Caco-2 (cell line): Measurements from ENCODE around the gene SLC35G6. TPM values are rescaled to one million over a fixed set of nuclear protein-coding genes. Genes with fewer than 3 reads are reported as not detected.

Experiments
- BruUV-seq: library from RNA; stranded (reverse); fragments of 400-500 nt; replicated peaks from 2 replicates; lab custom pipeline; 2021; lab: Mats Ljungman, UMichigan
- CTCF ChIA-PET: fragments of 300-600 bp; sonication (Branson Sonifier 250); formaldehyde crosslinking; loops from one replicate; lab custom pipeline; 2022; ENCODE audit warnings: antibody characterized with exemption; lab: Charles Lee
- POLR2A ChIA-PET: fragments of 300-600 bp; sonication (Branson Sonifier 250); formaldehyde crosslinking; loops from one replicate; lab custom pipeline; 2022; ENCODE audit warnings: antibody characterized with exemption; lab: Charles Lee
- DNase-seq, 2 experiments: peaks; one replicate each; pipeline versions ENCODE4 v3.0.0 to v3.0.0-alpha.2; 2020 to 2022
- H3K27me3 ChIP-seq: replicated peaks from 2 replicates; pipeline ENCODE4 v1.6.0; 2011; ENCODE audit warnings: low read length; ENCODE audit not compliant: control insufficient read depth, insufficient read depth
- H3K36me3 ChIP-seq: 2 replicates; pipeline ENCODE4 v1.5.1; 2011; ENCODE audit warnings: low read length; ENCODE audit not compliant: control insufficient read depth, insufficient read depth
- H3K4me1 ChIP-seq: fragments of 250-450 bp; sonication (Bioruptor Pico); 2 replicates; pipeline ENCODE4 v1.5.1; 2020; ENCODE audit warnings: mild to moderate bottlenecking
- H3K4me3 ChIP-seq: 2 replicates; pipeline ENCODE4 v1.5.1; 2011; ENCODE audit warnings: low read depth, mild to moderate bottlenecking, control low read depth, low read length
- H3K9me3 ChIP-seq: fragments of 250-450 bp; sonication (Bioruptor Pico); 2 replicates; pipeline ENCODE4 v1.5.1; 2020; ENCODE audit warnings: mild to moderate bottlenecking, moderate library complexity
- H3K27ac Mint-ChIP-seq: one replicate; pipeline ENCODE4 v1.8.0; 2022; ENCODE audit warnings: mixed read lengths; ENCODE audit not compliant: unreplicated experiment
- H3K27me3 Mint-ChIP-seq: one replicate; pipeline ENCODE4 v1.8.0; 2022; ENCODE audit warnings: mixed read lengths; ENCODE audit not compliant: insufficient read depth, unreplicated experiment
- H3K36me3 Mint-ChIP-seq: one replicate; pipeline ENCODE4 v1.8.0; 2022; ENCODE audit warnings: mild to moderate bottlenecking, mixed read lengths; ENCODE audit not compliant: insufficient read depth, unreplicated experiment
- H3K4me1 Mint-ChIP-seq: one replicate; pipeline ENCODE4 v1.8.0; 2022; ENCODE audit warnings: low read depth, mixed read lengths; ENCODE audit not compliant: unreplicated experiment
- H3K4me3 Mint-ChIP-seq: one replicate; pipeline ENCODE4 v1.8.0; 2022; ENCODE audit warnings: mild to moderate bottlenecking, moderate library complexity, mixed read lengths; ENCODE audit not compliant: unreplicated experiment
- H3K9me3 Mint-ChIP-seq: one replicate; pipeline ENCODE4 v1.8.0; 2022; ENCODE audit warnings: mixed read lengths; ENCODE audit not compliant: unreplicated experiment
- intact Hi-C: fragments of 100-400 bp; cut with micrococcal nuclease; formaldehyde crosslinking; loops from one replicate; pipeline ENCODE4 v1.10.0; 2022; ENCODE audit not compliant: unreplicated experiment
- total RNA-seq: library from RNA; stranded (reverse); gene quantifications from 2 replicates; pipeline ENCODE4 v1.2.3, GENCODE V29; 2022
- TF ChIP-seq, protein P1 (sequence below), 2 experiments: fragments of 200-600 bp in 1 of 2; IDR thresholded peaks; 1 replicate in 1 of 2; 2 replicates in 1 of 2; pipeline versions ENCODE4 v1.5.1 to v1.8.0; 2011 to 2022; ENCODE audit warnings: antibody characterized with exemption in 1 of 2, control low read depth in 1 of 2, inconsistent platforms in 1 of 2, low read depth in 1 of 2, low read length in 1 of 2, mild to moderate bottlenecking in 1 of 2, moderate library complexity in 1 of 2; ENCODE audit not compliant: insufficient read depth in 1 of 2, severe bottlenecking in 1 of 2, unreplicated experiment in 1 of 2

SLC35G6 gene
- total RNA-seq, 1 experiment from 2014 or later = not detected

DNA sequence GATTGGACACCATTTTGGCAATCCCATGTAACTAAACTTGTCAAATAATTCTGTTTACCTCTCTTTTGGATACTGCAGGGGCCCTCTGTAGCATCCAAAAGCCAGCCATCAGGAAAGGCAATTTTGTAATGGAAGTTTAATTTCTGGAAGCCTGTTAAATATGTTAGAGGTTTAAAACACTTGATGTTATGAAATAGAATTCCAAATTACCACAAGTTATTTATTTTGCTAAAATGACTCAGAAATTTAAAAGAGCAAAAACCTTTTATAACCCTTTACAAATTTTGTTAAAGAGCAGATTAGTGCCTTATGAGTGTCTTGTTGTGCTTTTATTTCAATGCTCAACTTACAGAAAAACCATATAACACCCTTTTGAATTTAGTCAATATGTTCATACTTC is 47.6 kb downstream of the SLC35G6 start:
- no peak overlapping the region for H3K4me3 Mint-ChIP-seq
- Histone ChIP-seq H3K4me1 (no peaks in the 10 kb centered on the region), H3K36me3 (no peaks in the 10 kb centered on the region), H3K4me3 (no peak overlapping the region), H3K27me3 (no peaks in the 10 kb centered on the region), H3K9me3 (no peaks in the 10 kb centered on the region)
- H3K27ac Mint-ChIP-seq = no peak overlapping the region
- no TSS peak for BruUV-seq
- H3K4me1 Mint-ChIP-seq = no peaks in the 10 kb centered on the region
- ChIA-PET CTCF (no interaction called here), POLR2A (no interaction called here)
- no peaks in the 10 kb centered on the region for H3K27me3 Mint-ChIP-seq
- TF ChIP-seq, protein P1, sequence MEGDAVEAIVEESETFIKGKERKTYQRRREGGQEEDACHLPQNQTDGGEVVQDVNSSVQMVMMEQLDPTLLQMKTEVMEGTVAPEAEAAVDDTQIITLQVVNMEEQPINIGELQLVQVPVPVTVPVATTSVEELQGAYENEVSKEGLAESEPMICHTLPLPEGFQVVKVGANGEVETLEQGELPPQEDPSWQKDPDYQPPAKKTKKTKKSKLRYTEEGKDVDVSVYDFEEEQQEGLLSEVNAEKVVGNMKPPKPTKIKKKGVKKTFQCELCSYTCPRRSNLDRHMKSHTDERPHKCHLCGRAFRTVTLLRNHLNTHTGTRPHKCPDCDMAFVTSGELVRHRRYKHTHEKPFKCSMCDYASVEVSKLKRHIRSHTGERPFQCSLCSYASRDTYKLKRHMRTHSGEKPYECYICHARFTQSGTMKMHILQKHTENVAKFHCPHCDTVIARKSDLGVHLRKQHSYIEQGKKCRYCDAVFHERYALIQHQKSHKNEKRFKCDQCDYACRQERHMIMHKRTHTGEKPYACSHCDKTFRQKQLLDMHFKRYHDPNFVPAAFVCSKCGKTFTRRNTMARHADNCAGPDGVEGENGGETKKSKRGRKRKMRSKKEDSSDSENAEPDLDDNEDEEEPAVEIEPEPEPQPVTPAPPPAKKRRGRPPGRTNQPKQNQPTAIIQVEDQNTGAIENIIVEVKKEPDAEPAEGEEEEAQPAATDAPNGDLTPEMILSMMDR (IDR thresholded peaks at IDR 0.05; ENCODE audit: insufficient read depth in 1 of 2, low read depth in 1 of 2, low read length in 1 of 2, severe bottlenecking in 1 of 2, unreplicated experiment in 1 of 2) = no peak
- peaks cover 10% of the 10 kb centered on the region for H3K9me3 Mint-ChIP-seq
- no peaks in the 10 kb centered on the region for H3K36me3 Mint-ChIP-seq
- intact Hi-C loops = no loop called here
- DNase-seq = no peak

DNA sequence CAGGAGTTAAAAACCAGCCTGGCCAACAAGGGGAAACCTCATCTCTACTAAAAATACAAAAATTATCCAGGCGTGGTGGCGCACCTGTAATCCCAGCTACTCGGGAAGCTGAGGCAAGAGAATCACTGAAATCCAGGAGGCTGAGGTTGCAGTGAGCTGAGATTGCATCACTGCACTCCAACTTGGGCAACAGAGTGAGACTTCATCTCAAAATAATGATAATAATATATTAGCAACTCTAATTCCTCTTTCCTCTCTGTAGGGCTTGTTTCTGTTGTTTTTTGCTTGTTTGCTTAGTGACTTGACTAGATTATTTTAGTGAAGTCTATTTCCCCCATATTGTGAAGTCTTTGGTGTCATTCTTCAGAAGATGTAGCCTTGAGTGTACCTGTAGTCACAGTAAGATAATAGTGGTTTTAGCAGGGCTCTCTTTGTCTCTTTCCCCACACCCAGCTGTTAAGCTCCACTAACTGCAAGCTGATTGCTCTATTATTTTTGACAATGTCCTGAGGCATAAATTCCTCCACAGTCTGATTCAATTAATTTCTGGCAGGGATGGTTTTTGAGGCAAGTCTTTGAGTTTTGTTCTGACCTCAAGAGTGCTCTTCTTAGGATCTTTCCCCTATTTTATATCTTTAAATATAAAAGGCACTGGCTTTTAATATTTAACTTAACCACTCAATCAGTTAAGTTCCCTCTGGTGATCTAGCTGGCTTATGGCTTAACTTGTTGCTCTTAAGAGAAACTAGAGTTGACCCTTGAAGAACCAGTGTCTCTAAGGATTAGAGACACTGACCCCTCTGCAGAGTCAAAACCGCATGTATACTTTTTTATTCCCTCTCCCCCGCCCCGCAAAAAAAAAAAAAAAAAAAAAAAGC is 49.0 kb downstream of the SLC35G6 start:
- no peak overlapping the region for H3K4me3 Mint-ChIP-seq
- no peak overlapping the region for H3K27ac Mint-ChIP-seq
- no peak for DNase-seq
- CTCF ChIA-PET = no interaction called here
- POLR2A ChIA-PET = no interaction called here
- Histone ChIP-seq H3K27me3 (no peaks in the 10 kb centered on the region), H3K4me1 (no peaks in the 10 kb centered on the region), H3K9me3 (no peaks in the 10 kb centered on the region), H3K4me3 (no peak overlapping the region), H3K36me3 (no peaks in the 10 kb centered on the region)
- no peaks in the 10 kb centered on the region for H3K27me3 Mint-ChIP-seq
- no peaks in the 10 kb centered on the region for H3K36me3 Mint-ChIP-seq
- intact Hi-C loops = no loop called here
- H3K9me3 Mint-ChIP-seq = peaks cover 10% of the 10 kb centered on the region
- no TSS peak for BruUV-seq
- TF ChIP-seq, protein P1 (IDR thresholded peaks at IDR 0.05; ENCODE audit: insufficient read depth in 1 of 2, low read depth in 1 of 2, low read length in 1 of 2, severe bottlenecking in 1 of 2, unreplicated experiment in 1 of 2) = no peak
- no peaks in the 10 kb centered on the region for H3K4me1 Mint-ChIP-seq

Other genes with a start within 250 kb of the SLC35G6 start
- gene DVL2, start 246.9 kb upstream of the SLC35G6 start, total RNA-seq = 38.3 and 41.3 TPM in 2 replicates
- 20.5 and 20.6 TPM in 2 replicates for gene PHF23, start 242.0 kb upstream of the SLC35G6 start, total RNA-seq
- gene GABARAP, start 239.0 kb upstream of the SLC35G6 start, total RNA-seq = 129 and 140 TPM in 2 replicates
- 68.6 and 71.1 TPM in 2 replicates for gene CTDNEP1, start 229.7 kb upstream of the SLC35G6 start, total RNA-seq
- gene ELP5, start 229.2 kb upstream of the SLC35G6 start, total RNA-seq = 43.2 and 43.3 TPM in 2 replicates
- 111 and 115 TPM in 2 replicates for gene CLDN7, start 219.0 kb upstream of the SLC35G6 start, total RNA-seq
- 0.35 and 0.88 TPM in 2 replicates for gene SLC2A4, start 199.7 kb upstream of the SLC35G6 start, total RNA-seq
- 21.1 and 27.6 TPM in 2 replicates for gene YBX2, start 186.8 kb upstream of the SLC35G6 start, total RNA-seq
- gene EIF5A, start 173.8 kb upstream of the SLC35G6 start, total RNA-seq = 345 and 388 TPM in 2 replicates
- 36.0 and 39.2 TPM in 2 replicates for gene GPS2, start 166.1 kb upstream of the SLC35G6 start, total RNA-seq
- 29.5 and 31.1 TPM in 2 replicates for gene NEURL4, start 152.1 kb upstream of the SLC35G6 start, total RNA-seq
- 1.6 TPM in 1 of 2 replicates, not detected in the other for gene ACAP1, start 144.9 kb upstream of the SLC35G6 start, total RNA-seq
- gene KCTD11, start 129.3 kb upstream of the SLC35G6 start, total RNA-seq = 5.1 and 5.4 TPM in 2 replicates
- gene TMEM95, start 126.3 kb upstream of the SLC35G6 start, total RNA-seq = not detected in 2 replicates
- gene TNK1, start 100.4 kb upstream of the SLC35G6 start, total RNA-seq = 6.1 and 6.4 TPM in 2 replicates
- gene PLSCR3, start 86.9 kb upstream of the SLC35G6 start, total RNA-seq = 12.7 and 14.5 TPM in 2 replicates
- gene TMEM256, start 77.3 kb upstream of the SLC35G6 start, total RNA-seq = 40.2 and 41.3 TPM in 2 replicates
- gene NLGN2, start 73.6 kb upstream of the SLC35G6 start, total RNA-seq = 12.6 and 16.1 TPM in 2 replicates
- gene SPEM1, start 61.1 kb upstream of the SLC35G6 start, total RNA-seq = 0.52 TPM in 1 of 2 replicates, not detected in the other
- not detected in 2 replicates for gene SPEM2, start 55.8 kb upstream of the SLC35G6 start, total RNA-seq
- not detected in 2 replicates for gene SPEM3, start 52.6 kb upstream of the SLC35G6 start, total RNA-seq
- gene TMEM102, start 46.0 kb upstream of the SLC35G6 start, total RNA-seq = 2.9 and 3.7 TPM in 2 replicates
- 0.91 and 1.3 TPM in 2 replicates for gene FGF11, start 41.9 kb upstream of the SLC35G6 start, total RNA-seq
- 1.7 and 2.6 TPM in 2 replicates for gene CHRNB1, start 36.4 kb upstream of the SLC35G6 start, total RNA-seq
- gene ZBTB4, start 1.8 kb upstream of the SLC35G6 start, total RNA-seq = 15.5 and 16.5 TPM in 2 replicates
- 69.8 and 72.1 TPM in 2 replicates for gene POLR2A, start 2.9 kb downstream of the SLC35G6 start, total RNA-seq
- gene TNFSF12, start 67.6 kb downstream of the SLC35G6 start, total RNA-seq = not detected in 2 replicates
- gene TNFSF13, start 77.3 kb downstream of the SLC35G6 start, total RNA-seq = 0.20 TPM in 1 of 2 replicates, not detected in the other
- 29.2 and 30.2 TPM in 2 replicates for gene SENP3, start 80.5 kb downstream of the SLC35G6 start, total RNA-seq
- gene CD68, start 98.2 kb downstream of the SLC35G6 start, total RNA-seq = 1.1 and 1.6 TPM in 2 replicates
- gene MPDU1, start 102.4 kb downstream of the SLC35G6 start, total RNA-seq = 44.2 and 49.7 TPM in 2 replicates
- gene SOX15, start 108.6 kb downstream of the SLC35G6 start, total RNA-seq = 0.53 TPM in 1 of 2 replicates, not detected in the other
- gene FXR2, start 133.5 kb downstream of the SLC35G6 start, total RNA-seq = 20.5 and 25.3 TPM in 2 replicates
- 33.0 TPM in 2 replicates for gene SAT2, start 146.4 kb downstream of the SLC35G6 start, total RNA-seq
- 0.93 and 1.2 TPM in 2 replicates for gene SHBG, start 148.7 kb downstream of the SLC35G6 start, total RNA-seq
- gene ATP1B2, start 169.5 kb downstream of the SLC35G6 start, total RNA-seq = 0.11 and 0.14 TPM in 2 replicates
- gene TP53, start 206.0 kb downstream of the SLC35G6 start, total RNA-seq = 9.2 and 11.1 TPM in 2 replicates
- gene WRAP53, start 207.0 kb downstream of the SLC35G6 start, total RNA-seq = 13.6 and 15.2 TPM in 2 replicates
- gene EFNB3, start 223.8 kb downstream of the SLC35G6 start, total RNA-seq = 4.1 and 5.1 TPM in 2 replicates
- gene DNAH2, start 236.3 kb downstream of the SLC35G6 start, total RNA-seq = 1.9 and 2.8 TPM in 2 replicates